A673 (cell line): ENCODE results near the gene PRKCH. TPM values are rescaled to one million over a fixed set of nuclear protein-coding genes. Genes with fewer than 3 reads are reported as not detected.

Experiments
- BruUV-seq: library from RNA; stranded (reverse); fragments of 400-500 nt; replicated peaks from 2 replicates; lab custom pipeline; 2021; lab: Mats Ljungman, UMichigan
- CTCF ChIA-PET: fragments of 300-600 bp; sonication (Branson Sonifier 250); formaldehyde crosslinking; loops from one replicate; lab custom pipeline; 2022; ENCODE audit warnings: antibody characterized with exemption; lab: Charles Lee
- POLR2A ChIA-PET: fragments of 300-600 bp; sonication (Branson Sonifier 250); formaldehyde crosslinking; loops from one replicate; lab custom pipeline; 2022; ENCODE audit warnings: antibody characterized with exemption; ENCODE audit not compliant: low non-redundant PET; lab: Charles Lee
- DNase-seq: peaks from one replicate; pipeline ENCODE4 v3.0.0-alpha.2; 2015; ENCODE audit warnings: low spot score
- H3K27ac ChIP-seq: fragments of 200-600 bp; sonication (generic); 2 replicates; pipeline ENCODE4 v1.5.1; 2016; ENCODE audit warnings: mixed run types, low read depth, mild to moderate bottlenecking, mixed read lengths, antibody characterized with exemption, low read length; ENCODE audit not compliant: poor library complexity, severe bottlenecking
- H3K27me3 ChIP-seq: fragments of 200-600 bp; sonication (generic); replicated peaks from 2 replicates; pipeline ENCODE4 v1.6.1; 2017; ENCODE audit warnings: mixed run types, low read depth, mild to moderate bottlenecking, mixed read lengths, antibody characterized with exemption, low read length; ENCODE audit not compliant: insufficient read depth, poor library complexity
- H3K36me3 ChIP-seq: fragments of 200-600 bp; sonication (generic); 2 replicates; pipeline ENCODE4 v1.6.1; 2016; ENCODE audit warnings: mixed run types, mild to moderate bottlenecking, mixed read lengths, antibody characterized with exemption, low read length; ENCODE audit not compliant: insufficient read depth, poor library complexity, severe bottlenecking
- H3K4me1 ChIP-seq: fragments of 200-600 bp; sonication (generic); 2 replicates; pipeline ENCODE4 v1.6.1; 2017; ENCODE audit warnings: mixed run types, mild to moderate bottlenecking, mixed read lengths, antibody characterized with exemption, low read length; ENCODE audit not compliant: insufficient read depth, poor library complexity, severe bottlenecking
- H3K4me3 ChIP-seq: fragments of 200-600 bp; sonication (generic); 2 replicates; pipeline ENCODE4 v1.5.1; 2016; ENCODE audit warnings: low read depth, mixed run types, mild to moderate bottlenecking, mixed read lengths, low read length; ENCODE audit not compliant: poor library complexity, severe bottlenecking
- H3K9me3 ChIP-seq: fragments of 200-600 bp; sonication (generic); 2 replicates; pipeline ENCODE4 v1.6.1; 2016; ENCODE audit warnings: mixed run types, low read depth, mild to moderate bottlenecking, mixed read lengths, antibody characterized with exemption, low read length; ENCODE audit not compliant: poor library complexity, severe bottlenecking
- EZH2 ChIP-seq: fragments of 200-600 bp; sonication (generic); IDR thresholded peaks from 2 replicates; pipeline ENCODE4 v1.6.1; 2017; ENCODE audit warnings: borderline replicate concordance, low read depth, mild to moderate bottlenecking, mixed read lengths, antibody characterized with exemption, low read length; ENCODE audit not compliant: poor library complexity, severe bottlenecking
- intact Hi-C: fragments of 100-400 bp; cut with micrococcal nuclease; formaldehyde crosslinking; loops from one replicate; pipeline ENCODE4 v1.10.0; 2022; ENCODE audit not compliant: unreplicated experiment
- total RNA-seq: library from RNA; stranded (reverse); gene quantifications from 2 replicates; pipeline ENCODE4 v1.2.3, GENCODE V29; 2021
- TF ChIP-seq, protein P1 (sequence below): fragments of 300-800, 200-600 bp; sonication (generic); conservative IDR thresholded peaks from 2 replicates; pipeline ENCODE4 v1.5.1; 2017; ENCODE audit warnings: low read depth, mild to moderate bottlenecking, antibody characterized with exemption, low read length, moderate library complexity, mixed read lengths

Gene PRKCH
- total RNA-seq, 1 experiment from 2014 or later = 1.8 TPM

GRCh38 chr14:61360796-61361525, 39.6 kb downstream of the PRKCH start:
- no peak overlapping the region for H3K27ac ChIP-seq
- intact Hi-C loops = no loop called here
- no TSS peak for BruUV-seq
- ChIA-PET CTCF (no interaction called here), POLR2A (no interaction called here)
- DNase-seq = no peak
- TF ChIP-seq EZH2 = no peak
- TF ChIP-seq, protein P1, sequence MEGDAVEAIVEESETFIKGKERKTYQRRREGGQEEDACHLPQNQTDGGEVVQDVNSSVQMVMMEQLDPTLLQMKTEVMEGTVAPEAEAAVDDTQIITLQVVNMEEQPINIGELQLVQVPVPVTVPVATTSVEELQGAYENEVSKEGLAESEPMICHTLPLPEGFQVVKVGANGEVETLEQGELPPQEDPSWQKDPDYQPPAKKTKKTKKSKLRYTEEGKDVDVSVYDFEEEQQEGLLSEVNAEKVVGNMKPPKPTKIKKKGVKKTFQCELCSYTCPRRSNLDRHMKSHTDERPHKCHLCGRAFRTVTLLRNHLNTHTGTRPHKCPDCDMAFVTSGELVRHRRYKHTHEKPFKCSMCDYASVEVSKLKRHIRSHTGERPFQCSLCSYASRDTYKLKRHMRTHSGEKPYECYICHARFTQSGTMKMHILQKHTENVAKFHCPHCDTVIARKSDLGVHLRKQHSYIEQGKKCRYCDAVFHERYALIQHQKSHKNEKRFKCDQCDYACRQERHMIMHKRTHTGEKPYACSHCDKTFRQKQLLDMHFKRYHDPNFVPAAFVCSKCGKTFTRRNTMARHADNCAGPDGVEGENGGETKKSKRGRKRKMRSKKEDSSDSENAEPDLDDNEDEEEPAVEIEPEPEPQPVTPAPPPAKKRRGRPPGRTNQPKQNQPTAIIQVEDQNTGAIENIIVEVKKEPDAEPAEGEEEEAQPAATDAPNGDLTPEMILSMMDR = no peak
- H3K27me3 ChIP-seq = no peaks in the 10 kb centered on the region
- H3K9me3 ChIP-seq = no peaks in the 10 kb centered on the region
- H3K36me3 ChIP-seq = no peaks in the 10 kb centered on the region
- H3K4me1 ChIP-seq = no peaks in the 10 kb centered on the region
- H3K4me3 ChIP-seq = no peak overlapping the region

DNA sequence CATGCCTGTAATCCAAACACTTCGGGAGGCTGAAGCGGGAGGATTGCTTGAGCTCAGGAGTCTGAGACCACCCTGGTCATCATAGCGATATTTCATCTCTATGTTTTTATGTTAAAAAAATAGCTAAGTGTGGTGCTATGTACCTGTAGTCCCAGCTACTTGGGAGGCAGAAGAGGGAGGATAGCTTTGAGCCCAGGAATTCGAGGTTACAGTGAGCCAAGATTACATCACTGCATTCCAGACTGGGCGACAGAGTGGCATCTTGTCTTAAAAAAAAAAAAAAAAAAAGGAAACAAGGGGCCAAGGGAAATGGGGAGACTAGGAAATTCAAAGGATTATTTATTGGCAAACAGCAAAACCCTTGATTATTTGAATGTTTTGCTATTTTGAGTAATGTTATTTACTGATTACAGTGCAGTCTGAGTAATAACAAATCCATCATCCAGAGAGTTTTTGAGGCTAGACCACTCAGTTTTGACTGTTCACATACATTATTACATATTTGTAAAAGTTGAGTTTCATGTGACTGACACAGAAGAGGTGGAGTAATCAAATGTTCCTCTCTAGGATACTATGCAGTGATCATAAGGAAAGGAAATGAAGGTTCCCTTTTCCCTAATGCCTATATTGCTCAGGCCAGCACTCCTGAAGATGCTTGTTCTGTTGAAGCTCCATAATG, 40.8 kb downstream of the PRKCH start:
- TF ChIP-seq EZH2 = no peak
- TF ChIP-seq, protein P1 = no peak
- POLR2A ChIA-PET = no interaction called here
- Histone ChIP-seq H3K9me3 (no peaks in the 10 kb centered on the region), H3K4me1 (no peaks in the 10 kb centered on the region), H3K27me3 (no peaks in the 10 kb centered on the region), H3K36me3 (no peaks in the 10 kb centered on the region), H3K27ac (no peak overlapping the region), H3K4me3 (no peak overlapping the region)
- intact Hi-C loops = no loop called here
- CTCF ChIA-PET = no interaction called here
- no peak for DNase-seq
- BruUV-seq = no TSS peak

DNA sequence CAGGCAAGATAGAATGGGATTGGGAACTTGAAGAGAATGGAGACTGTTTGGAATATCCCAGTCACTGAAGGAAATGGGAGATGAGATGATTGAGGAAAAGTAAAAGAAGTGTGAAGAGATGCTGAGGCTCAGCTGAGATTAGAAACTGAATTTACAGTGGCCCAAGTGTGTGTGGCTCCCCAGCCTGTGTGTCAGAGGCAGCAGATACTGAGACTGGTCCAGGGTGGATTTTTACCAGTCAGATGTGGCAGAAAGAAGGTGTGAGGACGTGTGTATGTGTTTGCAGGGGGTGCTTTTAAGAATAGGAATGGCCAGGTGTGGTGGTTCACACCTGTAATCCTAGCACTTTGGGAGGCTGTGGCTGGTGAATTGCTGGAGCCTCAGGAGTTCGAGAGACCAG, 42.9 kb downstream of the PRKCH start:
- CTCF ChIA-PET = no interaction called here
- TF ChIP-seq EZH2 = no peak
- TF ChIP-seq, protein P1 = no peak
- intact Hi-C loops = no loop called here
- no peaks in the 10 kb centered on the region for H3K9me3 ChIP-seq
- POLR2A ChIA-PET = no interaction called here
- H3K4me3 ChIP-seq = no peak overlapping the region
- DNase-seq = no peak
- no peaks in the 10 kb centered on the region for H3K36me3 ChIP-seq
- BruUV-seq = no TSS peak
- H3K4me1 ChIP-seq = no peaks in the 10 kb centered on the region
- H3K27me3 ChIP-seq = no peaks in the 10 kb centered on the region
- no peak overlapping the region for H3K27ac ChIP-seq
